Keratinocyte (primary cell): ENCODE data around the gene SCAMP4.

Source experiments
- EZH2 ChIP-seq: IDR thresholded peaks from one replicate; pipeline ENCODE4 v1.6.1; 2012; ENCODE audit warnings: inconsistent platforms, mild to moderate bottlenecking, low read length, moderate library complexity
- TF ChIP-seq, protein P1 (sequence below), 3 experiments: IDR thresholded peaks in 1 of 3; conservative IDR thresholded peaks in 1 of 3; optimal IDR thresholded peaks in 1 of 3; 2 replicates in 2 of 3; 3 replicates in 1 of 3; pipeline versions ENCODE3 to v1.5.1; 2011; ENCODE audit warnings: low read length in 3 of 3, mild to moderate bottlenecking in 3 of 3, moderate library complexity in 2 of 3, control low read depth in 1 of 3, inconsistent platforms in 1 of 3; ENCODE audit not compliant: insufficient read depth in 2 of 3; ENCODE audit errors: extremely low read depth in 1 of 3

GRCh38 chr19:1863328-1863637, 41.9 kb upstream of the SCAMP4 start, which contains the start of gene KLF16:
- TF ChIP-seq, protein P1, sequence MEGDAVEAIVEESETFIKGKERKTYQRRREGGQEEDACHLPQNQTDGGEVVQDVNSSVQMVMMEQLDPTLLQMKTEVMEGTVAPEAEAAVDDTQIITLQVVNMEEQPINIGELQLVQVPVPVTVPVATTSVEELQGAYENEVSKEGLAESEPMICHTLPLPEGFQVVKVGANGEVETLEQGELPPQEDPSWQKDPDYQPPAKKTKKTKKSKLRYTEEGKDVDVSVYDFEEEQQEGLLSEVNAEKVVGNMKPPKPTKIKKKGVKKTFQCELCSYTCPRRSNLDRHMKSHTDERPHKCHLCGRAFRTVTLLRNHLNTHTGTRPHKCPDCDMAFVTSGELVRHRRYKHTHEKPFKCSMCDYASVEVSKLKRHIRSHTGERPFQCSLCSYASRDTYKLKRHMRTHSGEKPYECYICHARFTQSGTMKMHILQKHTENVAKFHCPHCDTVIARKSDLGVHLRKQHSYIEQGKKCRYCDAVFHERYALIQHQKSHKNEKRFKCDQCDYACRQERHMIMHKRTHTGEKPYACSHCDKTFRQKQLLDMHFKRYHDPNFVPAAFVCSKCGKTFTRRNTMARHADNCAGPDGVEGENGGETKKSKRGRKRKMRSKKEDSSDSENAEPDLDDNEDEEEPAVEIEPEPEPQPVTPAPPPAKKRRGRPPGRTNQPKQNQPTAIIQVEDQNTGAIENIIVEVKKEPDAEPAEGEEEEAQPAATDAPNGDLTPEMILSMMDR (optimal IDR thresholded peaks at IDR 0.05 in 1 of 3, IDR thresholded peaks at IDR 0.05 in 1 of 3, conservative IDR thresholded peaks at IDR 0.05 in 1 of 3; ENCODE audit: extremely low read depth in 1 of 3, insufficient read depth in 2 of 3, low read length in 3 of 3) = no peak
- no peak for TF ChIP-seq EZH2
